ENCODE data around the gene NLRP6. TPM values are rescaled to one million over a fixed set of nuclear protein-coding genes. Genes with fewer than 3 reads are reported as not detected.
"Not testable (repeated sequence)": the region's sequence is repeated elsewhere in the genome, so short reads cannot be mapped to it uniquely, and the experiment has no call there.

NLRP6 gene
- total and polyA plus RNA-seq, 2 of the 4 experiments (the other 2 are of a cell fraction) = not detected

- CTCF ChIA-PET = not testable (repeated sequence)
- DNase-seq = peak; percentile 88
Observed at GRCh38 chr11:307766-308708, 29.8 kb downstream of the NLRP6 start, which contains the start of gene IFITM2. Gene IFITM2, plus strand, starts transcription at chr11:307816. Its CDS starts 377 bp downstream, at chr11:308193.

More at GRCh38 chr11:307766-308708, 29.8 kb downstream of the NLRP6 start, which contains the start of gene IFITM2:
- H3K9me3 ChIP-seq (ENCODE audit: control insufficient read depth, insufficient read depth, low read length); H3K9me1 ChIP-seq (ENCODE audit: insufficient read depth, low read length); POLR2A ChIA-PET (ENCODE audit: unreplicated experiment); dilution Hi-C loops (cut with HindIII; ENCODE audit: low sequenced_read_pairs, unreplicated experiment); H4K20me1 ChIP-seq (ENCODE audit: insufficient read depth, low read length); BruUV-seq (replicated peaks); H3K27me3 ChIP-seq (ENCODE audit: control insufficient read depth, insufficient read depth, low read length); H3K36me3 ChIP-seq (ENCODE audit: control insufficient read depth, insufficient read depth, low read length): not testable (repeated sequence)
- Histone ChIP-seq H3K9ac (ENCODE audit: low read depth, low read length) (peak within 1 kb of the TSS; percentile 85), H2BK5ac (ENCODE audit: low read depth, low read length, poor library complexity, severe bottlenecking) (peak within 1 kb of the TSS; percentile 94), H3K79me1 (ENCODE audit: low read depth in 1 of 2, low read length in 2 of 2) (peaks cover 0 to 18% of the 10 kb centered on the region in 2 experiments; a peak in 2 of 4 replicates), H3K14ac (replicated peaks; ENCODE audit: low read depth, low read length) (peak within 1 kb of the TSS; percentile 89), H3K4me3 (ENCODE audit: insufficient read depth, low read depth, low read length) (peak within 1 kb of the TSS; percentile 53), H3K4me2 (ENCODE audit: low read depth, low read length) (peak within 1 kb of the TSS; percentile 89), H2AK9ac (replicated peaks; ENCODE audit: low read depth, low read length, poor library complexity) (peak within 1 kb of the TSS; percentile 95), H2BK20ac (ENCODE audit: low read depth, low read length) (peak within 1 kb of the TSS; percentile 74), H3K23ac (ENCODE audit: low read depth, low read length) (peak within 1 kb of the TSS; percentile 87; the same call in 1 of the 2 replicates), H4K5ac (ENCODE audit: low read depth, low read length) (peak within 1 kb of the TSS; percentile 63), H2AK5ac (ENCODE audit: low read depth, low read length) (peak within 1 kb of the TSS; percentile 96), H3K56ac (ENCODE audit: extremely low read depth, insufficient read depth, low read length) (peak within 1 kb of the TSS; percentile 71), H4K8ac (ENCODE audit: low read depth in 2 of 2, low read length in 2 of 2) (peak within 1 kb of the TSS; percentile 77 to 92), H2BK15ac (ENCODE audit: low read depth, low read length) (peak within 1 kb of the TSS; percentile 82; the same call in 2 of the 3 replicates), H3K4me1 (ENCODE audit: control insufficient read depth, insufficient read depth, low read length) (peaks cover 14% of the 10 kb centered on the region), H3K27ac (ENCODE audit: insufficient read depth, low read length) (peak within 1 kb of the TSS; percentile 82), H2BK120ac (ENCODE audit: low read depth, low read length) (peak within 1 kb of the TSS; percentile 91), H2AFZ (replicated peaks; ENCODE audit: low read length, poor library complexity) (peak within 1 kb of the TSS; percentile 89), H3K4ac (ENCODE audit: low read depth, low read length) (peak within 1 kb of the TSS; percentile 94), H4K91ac (ENCODE audit: insufficient read depth, low read depth, low read length) (peak within 1 kb of the TSS; percentile 86), H3K18ac (ENCODE audit: low read depth, low read length) (peak within 1 kb of the TSS; percentile 33; the same call in 1 of the 2 replicates)
- in situ Hi-C loops (cut with MboI; ENCODE audit: low sequenced_read_pairs) = loop anchor here (10.0 kb wide), 2 partner anchors 47 to 147 kb away; partner anchors contain the start of gene PTDSS2
- 0 out of 2 replicates have a peak, but pooled peaks have one; percentile 32 for TF ChIP-seq POLR2A (IDR thresholded peaks at IDR 0.05; ENCODE audit: low read depth, low read length)
- peak; percentile 88 for TF ChIP-seq CEBPB (IDR thresholded peaks at IDR 0.05; ENCODE audit: low read depth, low read length)
- 0 out of 2 replicates have a peak, but pooled peaks have one; percentile 53 for TF ChIP-seq MXI1 (IDR thresholded peaks at IDR 0.05; ENCODE audit: borderline replicate concordance, low read depth, low read length)
- 0 out of 2 replicates have a peak, but pooled peaks have one; percentile 8 for TF ChIP-seq CTCF (conservative IDR thresholded peaks at IDR 0.05; ENCODE audit: low read depth, low read length)
- intact Hi-C loops (cut with micrococcal nuclease) = loop anchor here (5.0 kb wide), 1 partner anchor 101 kb away; the partner anchor contains the start of genes BET1L and RIC8A
- peak; percentile 65 for ATAC-seq (ENCODE audit: low read depth)
- WGBS, 2 experiments (ENCODE audit: extremely low coverage in 2 of 2, insufficient read length in 1 of 2) = no CpG with 5 or more reads among the region's 28 CpGs
